Measurements from ENCODE around the gene ARRDC5. TPM values are rescaled to one million over a fixed set of nuclear protein-coding genes. Genes with fewer than 3 reads are reported as not detected.

The ARRDC5 gene
- total and polyA plus RNA-seq, 2 donors (not counting 1 experiment from before 2014, with no cell fraction given) = not detected

GRCh38 chr19:4843647-4843965, 59.1 kb downstream of the ARRDC5 start:
- H3K27ac ChIP-seq (ENCODE audit: insufficient read depth, low read length) = no peak overlapping the region
- H3K9me3 ChIP-seq (ENCODE audit: control insufficient read depth, insufficient read depth, low read depth, low read length) = no peaks in the 10 kb centered on the region
- H2AFZ ChIP-seq (ENCODE audit: low read length) = no peak overlapping the region
- no peaks in the 10 kb centered on the region for H4K20me1 ChIP-seq (ENCODE audit: control insufficient read depth, extremely low read depth, insufficient read depth, low read length)
- no peak overlapping the region for H3K9ac ChIP-seq (ENCODE audit: insufficient read depth, low read length)
- no peak overlapping the region for H3K4me3 ChIP-seq (replicated peaks in 1 of 4; ENCODE audit: control extremely low read depth in 1 of 4, insufficient read depth in 1 of 4, low read depth in 3 of 4, low read length in 4 of 4)
- H3K36me3 ChIP-seq (ENCODE audit: control insufficient read depth, insufficient read depth, low read length) = peaks cover 19% of the 10 kb centered on the region
- TF ChIP-seq, protein P1, sequence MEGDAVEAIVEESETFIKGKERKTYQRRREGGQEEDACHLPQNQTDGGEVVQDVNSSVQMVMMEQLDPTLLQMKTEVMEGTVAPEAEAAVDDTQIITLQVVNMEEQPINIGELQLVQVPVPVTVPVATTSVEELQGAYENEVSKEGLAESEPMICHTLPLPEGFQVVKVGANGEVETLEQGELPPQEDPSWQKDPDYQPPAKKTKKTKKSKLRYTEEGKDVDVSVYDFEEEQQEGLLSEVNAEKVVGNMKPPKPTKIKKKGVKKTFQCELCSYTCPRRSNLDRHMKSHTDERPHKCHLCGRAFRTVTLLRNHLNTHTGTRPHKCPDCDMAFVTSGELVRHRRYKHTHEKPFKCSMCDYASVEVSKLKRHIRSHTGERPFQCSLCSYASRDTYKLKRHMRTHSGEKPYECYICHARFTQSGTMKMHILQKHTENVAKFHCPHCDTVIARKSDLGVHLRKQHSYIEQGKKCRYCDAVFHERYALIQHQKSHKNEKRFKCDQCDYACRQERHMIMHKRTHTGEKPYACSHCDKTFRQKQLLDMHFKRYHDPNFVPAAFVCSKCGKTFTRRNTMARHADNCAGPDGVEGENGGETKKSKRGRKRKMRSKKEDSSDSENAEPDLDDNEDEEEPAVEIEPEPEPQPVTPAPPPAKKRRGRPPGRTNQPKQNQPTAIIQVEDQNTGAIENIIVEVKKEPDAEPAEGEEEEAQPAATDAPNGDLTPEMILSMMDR (conservative IDR thresholded peaks at IDR 0.05 in 1 of 2, IDR thresholded peaks at IDR 0.05 in 1 of 2; ENCODE audit: low read depth in 1 of 2, low read length in 2 of 2) = no peak
- H3K4me1 ChIP-seq (ENCODE audit: control insufficient read depth, extremely low read depth, insufficient read depth, low read length) = peaks cover 5% of the 10 kb centered on the region
- no peak overlapping the region for H3K4me2 ChIP-seq (ENCODE audit: extremely low read depth, insufficient read depth, low read length)
- no peak for DNase-seq (ENCODE audit: low read depth in 2 of 2)
- H3K79me2 ChIP-seq (ENCODE audit: control insufficient read depth, insufficient read depth, low read length) = no peaks in the 10 kb centered on the region
- H3K27me3 ChIP-seq (ENCODE audit: control insufficient read depth, insufficient read depth, low read length) = no peaks in the 10 kb centered on the region

Other genes starting within 250 kb of the ARRDC5 start
- 140 and 181 TPM in 2 replicates for gene MYDGF, start 232.6 kb downstream of the ARRDC5 start, total RNA-seq
- gene MYDGF, start 232.6 kb downstream of the ARRDC5 start, polyA plus RNA-seq = 167 and 190 TPM in 2 replicates
- 14.4 and 27.1 TPM in 2 replicates for gene DPP9, start 179.1 kb downstream of the ARRDC5 start, total RNA-seq
- gene DPP9, start 179.1 kb downstream of the ARRDC5 start, polyA plus RNA-seq = 3.6 and 8.2 TPM in 2 replicates
- 9.5 and 10.1 TPM in 2 replicates for gene FEM1A, start 111.2 kb downstream of the ARRDC5 start, total RNA-seq
- gene FEM1A, start 111.2 kb downstream of the ARRDC5 start, polyA plus RNA-seq = 3.2 and 4.1 TPM in 2 replicates
- 2.1 and 4.1 TPM in 2 replicates for gene TICAM1, start 71.2 kb downstream of the ARRDC5 start, total RNA-seq
- gene TICAM1, start 71.2 kb downstream of the ARRDC5 start, polyA plus RNA-seq = 0.65 and 0.77 TPM in 2 replicates
- 157 and 191 TPM in 2 replicates for gene PLIN3, start 35.2 kb downstream of the ARRDC5 start, total RNA-seq
- 133 and 151 TPM in 2 replicates for gene PLIN3, start 35.2 kb downstream of the ARRDC5 start, polyA plus RNA-seq
- gene UHRF1, start 6.6 kb upstream of the ARRDC5 start, total RNA-seq = 4.9 and 11.6 TPM in 2 replicates
- gene UHRF1, start 6.6 kb upstream of the ARRDC5 start, polyA plus RNA-seq = 15.0 and 35.5 TPM in 2 replicates
- gene KDM4B, start 66.2 kb upstream of the ARRDC5 start, total RNA-seq = 11.8 and 14.4 TPM in 2 replicates
- gene KDM4B, start 66.2 kb upstream of the ARRDC5 start, polyA plus RNA-seq = 4.5 and 6.4 TPM in 2 replicates